CD8-positive, alpha-beta memory T cell (primary cell): ENCODE results near the gene GPRASP3. TPM values are rescaled to one million over a fixed set of nuclear protein-coding genes. Genes with fewer than 3 reads are reported as not detected.

ENCODE experiments used
- CTCF ChIA-PET: fragments of 350-600 bp; sonication (Branson Sonifier 250); formaldehyde crosslinking; loops from one replicate; lab custom pipeline; 2021; ENCODE audit warnings: antibody characterized with exemption; lab: Charles Lee
- POLR2A ChIA-PET: fragments of 350-600 bp; sonication (Branson Sonifier 250); formaldehyde crosslinking; loops from one replicate; lab custom pipeline; 2021; ENCODE audit warnings: antibody characterized with exemption; lab: Charles Lee
- DNase-seq, 5 donors: peaks; one replicate each; pipeline versions ENCODE4 v3.0.0 to v3.0.0-alpha.2; 2020 to 2022; ENCODE audit warnings: mixed read lengths in 1 of 5
- H3K27ac ChIP-seq: one replicate; pipeline ENCODE4 v1.7.0; 2013; ENCODE audit warnings: low read depth, mild to moderate bottlenecking, low read length, moderate library complexity
- H3K27me3 ChIP-seq: 2 replicates; pipeline ENCODE4 v1.7.0; 2013; ENCODE audit warnings: low read length, mild to moderate bottlenecking; ENCODE audit not compliant: insufficient read depth, poor library complexity, severe bottlenecking
- H3K36me3 ChIP-seq: 2 replicates; pipeline ENCODE4 v1.7.0; 2013; ENCODE audit warnings: mild to moderate bottlenecking, low read length, moderate library complexity; ENCODE audit not compliant: insufficient read depth
- H3K4me1 ChIP-seq: 2 replicates; pipeline ENCODE4 v1.7.0; 2013; ENCODE audit warnings: mild to moderate bottlenecking, low read length, moderate library complexity; ENCODE audit not compliant: insufficient read depth
- H3K4me3 ChIP-seq: 2 replicates; pipeline ENCODE4 v1.7.0; 2013; ENCODE audit warnings: mild to moderate bottlenecking, low read length
- H3K9me3 ChIP-seq: 2 replicates; pipeline ENCODE4 v1.7.0; 2013; ENCODE audit warnings: mild to moderate bottlenecking, low read length
- H3K27ac Mint-ChIP-seq, 8 donors: one replicate each; pipeline ENCODE4 v1.8.0; 2020 to 2021; ENCODE audit warnings: mixed read lengths in 8 of 8, mild to moderate bottlenecking in 6 of 8, inconsistent platforms in 3 of 8, moderate library complexity in 3 of 8
- H3K27me3 Mint-ChIP-seq, 2 donors: one replicate each; pipeline ENCODE4 v1.8.0; 2020 to 2021; ENCODE audit warnings: mixed read lengths in 2 of 2, mild to moderate bottlenecking in 1 of 2, moderate library complexity in 1 of 2
- H3K36me3 Mint-ChIP-seq, 3 donors: one replicate each; pipeline ENCODE4 v1.8.0; 2020 to 2021; ENCODE audit warnings: mixed read lengths in 3 of 3, inconsistent platforms in 1 of 3, mild to moderate bottlenecking in 1 of 3
- H3K4me1 Mint-ChIP-seq, 3 donors: one replicate each; pipeline ENCODE4 v1.8.0; 2020 to 2021; ENCODE audit warnings: mixed read lengths in 3 of 3, inconsistent platforms in 1 of 3, mild to moderate bottlenecking in 1 of 3
- H3K4me3 Mint-ChIP-seq, 7 donors: one replicate each; pipeline ENCODE4 v1.8.0; 2020 to 2021; ENCODE audit warnings: mixed read lengths in 7 of 7, mild to moderate bottlenecking in 6 of 7, moderate library complexity in 4 of 7, inconsistent platforms in 2 of 7
- H3K9me3 Mint-ChIP-seq, 5 donors: one replicate each; pipeline ENCODE4 v1.8.0; 2020 to 2022; ENCODE audit warnings: mixed read lengths in 5 of 5, mild to moderate bottlenecking in 3 of 5, moderate library complexity in 2 of 5, inconsistent platforms in 1 of 5
- polyA plus RNA-seq: library from polyadenylated mRNA; unstranded; fragments of 300-500 nt; fragmentation: Illumina TruSeq; gene quantifications from one replicate; pipeline ENCODE4 v1.2.3, GENCODE V29; 2021
- total RNA-seq, 2 experiments: library from RNA; stranded (reverse); gene quantifications; one replicate each; pipeline ENCODE4 v1.2.3, GENCODE V29; 2021

The GPRASP3 gene
- total and polyA plus RNA-seq, 3 experiments from 2014 or later = 1.2 to 3.0 (median 1.9) TPM

- Mint-ChIP-seq H3K9me3 (no peaks in the 10 kb centered on the region), H3K27me3 (peaks cover 0 to 5% of the 10 kb centered on the region in 2 donors), H3K36me3 (peaks cover 0 to 8% (median 0%) of the 10 kb centered on the region in 3 donors), H3K4me3 (peak overlapping the region in 4 of 7 donors; percentile 8 to 80 (median 44)), H3K27ac (peak overlapping the region in 6 of 8 donors; percentile 14 to 81 (median 60)), H3K4me1 (peaks cover 15 to 25% (median 15%) of the 10 kb centered on the region in 3 donors)
- Histone ChIP-seq H3K36me3 (no peaks in the 10 kb centered on the region), H3K4me1 (no peaks in the 10 kb centered on the region), H3K27me3 (no peaks in the 10 kb centered on the region), H3K27ac (no peak overlapping the region), H3K4me3 (no peak overlapping the region), H3K9me3 (no peaks in the 10 kb centered on the region)
- DNase-seq = no peak
- CTCF ChIA-PET = no interaction called here
- POLR2A ChIA-PET = no interaction called here
These were observed 46.7 kb downstream of the GPRASP3 start for GRCh38 chrX:102767287-102767686.

- Mint-ChIP-seq H3K36me3 (peaks cover 0 to 13% (median 0%) of the 10 kb centered on the region in 3 donors), H3K9me3 (no peaks in the 10 kb centered on the region), H3K4me1 (peaks cover 15 to 25% (median 15%) of the 10 kb centered on the region in 3 donors), H3K27me3 (peaks cover 0 to 5% of the 10 kb centered on the region in 2 donors), H3K4me3 (peak overlapping the region; percentile 96 to 99 (median 98)), H3K27ac (peak overlapping the region; percentile 81 to 99 (median 98))
- Histone ChIP-seq H3K9me3 (no peaks in the 10 kb centered on the region), H3K27me3 (no peaks in the 10 kb centered on the region), H3K36me3 (no peaks in the 10 kb centered on the region), H3K4me3 (peak overlapping the region; percentile 72), H3K4me1 (no peaks in the 10 kb centered on the region), H3K27ac (peak overlapping the region; percentile 77)
- DNase-seq = peak; percentile 50 to 88 (median 69)
- POLR2A ChIA-PET = no interaction called here
- CTCF ChIA-PET = no interaction called here
These were observed 48.6 kb downstream of the GPRASP3 start for GRCh38 chrX:102768987-102769761.

Other genes with a start within 250 kb of the GPRASP3 start
- not detected for gene TCP11X2, start 248.9 kb upstream of the GPRASP3 start, total RNA-seq
- not detected for gene TCP11X2, start 248.9 kb upstream of the GPRASP3 start, polyA plus RNA-seq
- gene TMSB15A, start 204.0 kb upstream of the GPRASP3 start, total RNA-seq = under 1 TPM; 0.33 to 0.49 TPM
- not detected for gene TMSB15A, start 204.0 kb upstream of the GPRASP3 start, polyA plus RNA-seq
- 1 to 10 TPM; 7.3 to 8.8 TPM for gene ARMCX5, start 121.2 kb upstream of the GPRASP3 start, total RNA-seq
- gene ARMCX5, start 121.2 kb upstream of the GPRASP3 start, polyA plus RNA-seq = 10.1 TPM
- gene GPRASP1, start 69.3 kb upstream of the GPRASP3 start, total RNA-seq = 1 to 10 TPM; 3.4 to 4.2 TPM
- 5.2 TPM for gene GPRASP1, start 69.3 kb upstream of the GPRASP3 start, polyA plus RNA-seq
- under 1 TPM; 0.37 to 0.47 TPM for gene GPRASP2, start 8.3 kb upstream of the GPRASP3 start, total RNA-seq
- 1.0 TPM for gene GPRASP2, start 8.3 kb upstream of the GPRASP3 start, polyA plus RNA-seq
- under 1 TPM; 0.35 to 0.49 TPM for gene RAB40AL, start 216.5 kb downstream of the GPRASP3 start, total RNA-seq
- gene RAB40AL, start 216.5 kb downstream of the GPRASP3 start, polyA plus RNA-seq = not detected